H1 (cell line): ENCODE measurements around the gene IFTAP.

Experiments used
- EP300 ChIP-seq, 2 experiments: IDR thresholded peaks; 1 replicate in 1 of 2; 2 replicates in 1 of 2; pipeline ENCODE4 v1.6.1; 2011 to 2012; ENCODE audit warnings: low read depth in 2 of 2, low read length in 2 of 2, mild to moderate bottlenecking in 2 of 2, borderline replicate concordance in 1 of 2, inconsistent platforms in 1 of 2, moderate library complexity in 1 of 2
- SP2 ChIP-seq: IDR thresholded peaks from 2 replicates; pipeline ENCODE4 v1.6.1; 2012; ENCODE audit warnings: mild to moderate bottlenecking, low read length, inconsistent platforms
- TF ChIP-seq, protein P1 (sequence below): IDR thresholded peaks from 2 replicates; pipeline ENCODE4 v1.6.1; 2012; ENCODE audit warnings: inconsistent platforms

DNA sequence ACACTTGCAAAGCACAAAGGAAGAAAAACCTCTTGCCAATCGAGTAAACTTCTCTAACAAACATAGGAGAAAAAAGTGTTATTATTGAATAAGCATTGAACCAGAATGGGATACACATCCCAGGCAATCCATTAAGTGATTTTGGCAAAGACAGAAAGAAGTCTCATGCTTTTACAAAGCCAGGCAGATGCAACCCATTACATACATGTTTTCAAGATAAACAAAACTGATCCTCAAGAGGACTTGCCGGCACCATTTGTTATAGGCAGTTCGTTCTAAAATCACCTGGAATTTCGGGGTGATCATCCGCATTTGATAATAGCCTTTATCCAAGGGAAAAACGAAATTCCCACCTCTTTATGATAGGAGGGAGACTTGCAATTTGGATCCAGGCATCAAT lies 101.3 kb downstream of the IFTAP start:
- TF ChIP-seq EP300 (IDR thresholded peaks at IDR 0.05; ENCODE audit: borderline replicate concordance in 1 of 2, low read depth in 2 of 2, low read length in 2 of 2), result no peak
- TF ChIP-seq, protein P1, sequence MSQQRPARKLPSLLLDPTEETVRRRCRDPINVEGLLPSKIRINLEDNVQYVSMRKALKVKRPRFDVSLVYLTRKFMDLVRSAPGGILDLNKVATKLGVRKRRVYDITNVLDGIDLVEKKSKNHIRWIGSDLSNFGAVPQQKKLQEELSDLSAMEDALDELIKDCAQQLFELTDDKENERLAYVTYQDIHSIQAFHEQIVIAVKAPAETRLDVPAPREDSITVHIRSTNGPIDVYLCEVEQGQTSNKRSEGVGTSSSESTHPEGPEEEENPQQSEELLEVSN, result no peak
- TF ChIP-seq SP2, result no peak
